RWPE2 (cell line): ENCODE data around the gene CACNA1D.

Experiments used
- ATAC-seq: fragments of 200-7000 bp; cut with Tn5 transposase; 3 replicates; pipeline ENCODE4 v1.9.1; 2021; ENCODE audit warnings: low read depth
- DNase-seq: peaks from one replicate; pipeline ENCODE4 v3.0.0-alpha.2; 2020; ENCODE audit warnings: low spot score
- H3K27ac ChIP-seq: fragments of 450-650 bp; 2 replicates; pipeline ENCODE4 v1.5.1; 2017; ENCODE audit warnings: mild to moderate bottlenecking; ENCODE audit not compliant: poor library complexity, severe bottlenecking
- H3K27me3 ChIP-seq: fragments of 250-450 bp; sonication (Bioruptor Pico); 2 replicates; pipeline ENCODE4 v1.5.1; 2021; ENCODE audit warnings: mild to moderate bottlenecking, moderate library complexity; ENCODE audit not compliant: insufficient read depth, poor library complexity, severe bottlenecking
- H3K36me3 ChIP-seq: fragments of 250-450 bp; sonication (Bioruptor Pico); 2 replicates; pipeline ENCODE4 v1.5.1; 2020; ENCODE audit warnings: low read depth, mild to moderate bottlenecking, moderate library complexity
- H3K4me1 ChIP-seq: fragments of 250-450 bp; sonication (Bioruptor Pico); 2 replicates; pipeline ENCODE4 v1.5.1; 2021; ENCODE audit warnings: mild to moderate bottlenecking, moderate library complexity; ENCODE audit not compliant: insufficient read depth, poor library complexity, severe bottlenecking
- H3K4me3 ChIP-seq: fragments of 250-450 bp; sonication (Bioruptor Pico); 2 replicates; pipeline ENCODE4 v1.5.1; 2021; ENCODE audit warnings: mild to moderate bottlenecking, moderate library complexity; ENCODE audit not compliant: severe bottlenecking
- H3K9me3 ChIP-seq: fragments of 250-450 bp; sonication (Bioruptor Pico); 2 replicates; pipeline ENCODE4 v1.5.1; 2021; ENCODE audit warnings: mild to moderate bottlenecking, moderate library complexity; ENCODE audit not compliant: severe bottlenecking
- CTCF ChIP-seq: fragments of 450-650 bp; IDR thresholded peaks from one replicate; pipeline ENCODE4 v1.5.1; 2017; ENCODE audit warnings: mild to moderate bottlenecking, moderate library complexity; ENCODE audit not compliant: poor library complexity, severe bottlenecking

CACNA1D gene

GRCh38 chr3:53617893-53618523 lies 123.6 kb downstream of the CACNA1D start:
- ATAC-seq (no peak), DNase-seq (no peak)
- TF ChIP-seq CTCF, result no peak
- Histone ChIP-seq H3K4me3 (no peak overlapping the region), H3K27me3 (peaks cover 4% of the 10 kb centered on the region), H3K27ac (no peak overlapping the region), H3K36me3 (no peaks in the 10 kb centered on the region), H3K9me3 (no peaks in the 10 kb centered on the region), H3K4me1 (no peaks in the 10 kb centered on the region)

GRCh38 chr3:53618524-53618906 lies 124.1 kb downstream of the CACNA1D start:
- H3K9me3 ChIP-seq, result no peaks in the 10 kb centered on the region
- no peaks in the 10 kb centered on the region for H3K36me3 ChIP-seq
- H3K4me1 ChIP-seq, result no peaks in the 10 kb centered on the region
- H3K27ac ChIP-seq, result no peak overlapping the region
- TF ChIP-seq CTCF, result no peak
- no peak for ATAC-seq
- no peak overlapping the region for H3K4me3 ChIP-seq
- peaks cover 7% of the 10 kb centered on the region for H3K27me3 ChIP-seq
- no peak for DNase-seq

- ATAC-seq (no peak), DNase-seq (no peak)
- Histone ChIP-seq H3K4me1 (no peaks in the 10 kb centered on the region), H3K9me3 (no peaks in the 10 kb centered on the region), H3K4me3 (no peak overlapping the region), H3K27ac (no peak overlapping the region), H3K27me3 (peaks cover 10% of the 10 kb centered on the region), H3K36me3 (no peaks in the 10 kb centered on the region)
- no peak for TF ChIP-seq CTCF
These were observed 124.5 kb downstream of the CACNA1D start for GRCh38 chr3:53618936-53619335.

GRCh38 chr3:53624061-53624857 lies 129.8 kb downstream of the CACNA1D start:
- ATAC-seq (no peak), DNase-seq (no peak)
- no peak overlapping the region for H3K27ac ChIP-seq
- H3K9me3 ChIP-seq, result no peaks in the 10 kb centered on the region
- peaks cover 10% of the 10 kb centered on the region for H3K27me3 ChIP-seq
- no peaks in the 10 kb centered on the region for H3K36me3 ChIP-seq
- H3K4me1 ChIP-seq, result no peaks in the 10 kb centered on the region
- H3K4me3 ChIP-seq, result no peak overlapping the region
- TF ChIP-seq CTCF, result no peak

- DNase-seq (no peak), ATAC-seq (no peak)
- no peaks in the 10 kb centered on the region for H3K9me3 ChIP-seq
- H3K27me3 ChIP-seq, result peaks cover 10% of the 10 kb centered on the region
- H3K27ac ChIP-seq, result no peak overlapping the region
- no peak for TF ChIP-seq CTCF
- H3K4me1 ChIP-seq, result no peaks in the 10 kb centered on the region
- H3K4me3 ChIP-seq, result no peak overlapping the region
- no peaks in the 10 kb centered on the region for H3K36me3 ChIP-seq
These were observed 132.5 kb downstream of the CACNA1D start for GRCh38 chr3:53626876-53627275.
